Mucosa of stomach (tissue), 1 donor: Measurements from ENCODE around the gene CAPN12.
A peak's percentile ranks its signal among the peaks of the same experiment; 100 is the strongest.

Experiments used
- H3K27me3 ChIP-seq: one replicate; pipeline ENCODE4 v1.7.0; 2013; ENCODE audit warnings: mild to moderate bottlenecking, low read length; ENCODE audit not compliant: control insufficient read depth, insufficient read depth
- H3K36me3 ChIP-seq: one replicate; pipeline ENCODE4 v1.7.0; 2013; ENCODE audit warnings: low read length; ENCODE audit not compliant: control insufficient read depth, insufficient read depth
- H3K4me1 ChIP-seq: one replicate; pipeline ENCODE4 v1.7.0; 2013; ENCODE audit warnings: mild to moderate bottlenecking, low read length; ENCODE audit not compliant: control insufficient read depth, insufficient read depth
- H3K4me3 ChIP-seq: one replicate; pipeline ENCODE4 v1.7.0; 2013; ENCODE audit warnings: low read length
- H3K9ac ChIP-seq: one replicate; pipeline ENCODE4 v1.7.0; 2013; ENCODE audit warnings: mild to moderate bottlenecking, low read length, moderate library complexity
- H3K9me3 ChIP-seq: one replicate; pipeline ENCODE4 v1.7.0; 2013; ENCODE audit warnings: mild to moderate bottlenecking, low read length, moderate library complexity; ENCODE audit not compliant: control insufficient read depth
- donor health status: Pancreatic carcinoma.

Gene CAPN12

DNA sequence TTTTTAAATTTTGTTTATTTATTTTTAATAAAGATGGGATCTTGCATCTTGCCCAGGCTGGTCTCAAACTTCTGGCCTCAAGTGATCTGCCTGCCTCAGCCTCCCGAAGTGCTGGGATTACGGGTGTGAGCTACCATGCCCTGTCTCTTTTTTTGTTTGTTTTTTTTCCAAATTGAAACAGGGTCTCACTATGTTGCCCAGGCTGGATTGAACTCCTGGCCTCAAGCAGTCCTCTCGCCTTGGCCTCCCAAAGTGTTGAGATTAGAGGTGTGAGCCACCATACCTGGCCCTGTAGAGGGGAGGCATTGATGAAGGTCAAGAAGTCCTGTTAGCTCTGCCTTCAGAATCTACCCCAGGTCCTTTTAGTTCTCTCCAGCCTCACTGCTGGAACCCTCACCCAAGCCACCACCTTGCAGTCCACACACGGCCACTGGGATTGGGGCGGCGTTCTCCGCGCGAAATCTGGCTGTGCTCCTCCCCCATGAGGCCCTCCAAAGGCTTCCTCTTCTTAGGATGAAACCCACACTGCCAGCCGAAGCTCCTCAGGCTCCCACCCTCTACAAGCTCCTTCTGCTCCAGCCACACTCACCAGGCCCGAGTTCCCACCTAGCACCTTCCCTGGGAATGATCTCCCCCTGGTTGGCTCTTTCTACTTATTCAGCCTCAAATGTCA lies 61.9 kb downstream of the CAPN12 start:
- Histone ChIP-seq H3K9me3 (no peaks in the 10 kb centered on the region), H3K4me1 (peaks cover 87% of the 10 kb centered on the region), H3K4me3 (no peak overlapping the region), H3K27me3 (no peaks in the 10 kb centered on the region), H3K9ac (peak overlapping the region; percentile 88), H3K36me3 (no peaks in the 10 kb centered on the region)
